Measurements from ENCODE around the gene PRPF18. TPM values are rescaled to one million over a fixed set of nuclear protein-coding genes. Genes with fewer than 3 reads are reported as not detected.

The PRPF18 gene
- total RNA-seq, 1 experiment from 2014 or later, result 10.2 TPM

GRCh38 chr10:13673156-13673555 lies 86.4 kb downstream of the PRPF18 start:
- no TSS peak for BruUV-seq (replicated peaks)
- no peak overlapping the region for H3K4me2 ChIP-seq (ENCODE audit: low read length)
- no peaks in the 10 kb centered on the region for H3K9me3 ChIP-seq (ENCODE audit: low read length)
- H2AFZ ChIP-seq (ENCODE audit: low read length), result no peak overlapping the region
- no peaks in the 10 kb centered on the region for H4K20me1 ChIP-seq (ENCODE audit: low read length)
- no peaks in the 10 kb centered on the region for H3K9me2 ChIP-seq (replicated peaks; ENCODE audit: low read length)
- H3K36me3 ChIP-seq (ENCODE audit: low read depth, low read length), result no peaks in the 10 kb centered on the region
- ChIA-PET POLR2A (ENCODE audit: unreplicated experiment) (no interaction called here), CTCF (no interaction called here)
- no peak overlapping the region for H3K9ac ChIP-seq (ENCODE audit: low read length)
- no peaks in the 10 kb centered on the region for H3K4me1 ChIP-seq (ENCODE audit: insufficient read depth, low read length)
- ATAC-seq (no peak), DNase-seq (no peak)
- no peak overlapping the region for H3K4me3 ChIP-seq (ENCODE audit: low read length)
- H3K27me3 ChIP-seq (ENCODE audit: low read length), result no peaks in the 10 kb centered on the region
- TF ChIP-seq EZH2phosphoT487 (IDR thresholded peaks at IDR 0.05; ENCODE audit: borderline replicate concordance, low read length) (no peak), CTCF (conservative IDR thresholded peaks at IDR 0.05; ENCODE audit: low read depth, low read length) (no peak), EZH2 (IDR thresholded peaks at IDR 0.05; ENCODE audit: low read length, unreplicated experiment) (no peak)
- intact Hi-C loops (cut with micrococcal nuclease), result no loop called here
- H3K79me2 ChIP-seq (ENCODE audit: low read length), result no peaks in the 10 kb centered on the region
- H3F3A ChIP-seq (ENCODE audit: low read length, unreplicated experiment), result no peaks in the 10 kb centered on the region
- H3K27ac ChIP-seq (ENCODE audit: low read length), result no peak overlapping the region

- no peaks in the 10 kb centered on the region for H3K4me1 ChIP-seq (ENCODE audit: insufficient read depth, low read length)
- H2AFZ ChIP-seq (ENCODE audit: low read length), result no peak overlapping the region
- DNase-seq (no peak), ATAC-seq (no peak)
- no peaks in the 10 kb centered on the region for H3K9me3 ChIP-seq (ENCODE audit: low read length)
- H3K9me2 ChIP-seq (replicated peaks; ENCODE audit: low read length), result no peaks in the 10 kb centered on the region
- H3K4me3 ChIP-seq (ENCODE audit: low read length), result no peak overlapping the region
- TF ChIP-seq EZH2 (IDR thresholded peaks at IDR 0.05; ENCODE audit: low read length, unreplicated experiment) (no peak), EZH2phosphoT487 (IDR thresholded peaks at IDR 0.05; ENCODE audit: borderline replicate concordance, low read length) (no peak)
- ChIA-PET CTCF (no interaction called here), POLR2A (ENCODE audit: unreplicated experiment) (interaction anchor here (0.6 kb wide), 1 partner anchor 287 kb away, joined by 3 read pairs; no protein-coding TSS in a partner anchor)
- H3K36me3 ChIP-seq (ENCODE audit: low read depth, low read length), result no peaks in the 10 kb centered on the region
- no peak overlapping the region for H3K4me2 ChIP-seq (ENCODE audit: low read length)
- H3K9ac ChIP-seq (ENCODE audit: low read length), result no peak overlapping the region
- no peak overlapping the region for H3K27ac ChIP-seq (ENCODE audit: low read length)
- intact Hi-C loops (cut with micrococcal nuclease), result no loop called here
- H4K20me1 ChIP-seq (ENCODE audit: low read length), result no peaks in the 10 kb centered on the region
- H3K27me3 ChIP-seq (ENCODE audit: low read length), result no peaks in the 10 kb centered on the region
- no TSS peak for BruUV-seq (replicated peaks)
- H3K79me2 ChIP-seq (ENCODE audit: low read length), result no peaks in the 10 kb centered on the region
- H3F3A ChIP-seq (ENCODE audit: low read length, unreplicated experiment), result no peaks in the 10 kb centered on the region
These were observed 88.2 kb downstream of the PRPF18 start for GRCh38 chr10:13674645-13675588.

- Histone ChIP-seq H4K20me1 (ENCODE audit: low read length) (no peaks in the 10 kb centered on the region), H3K9me2 (replicated peaks; ENCODE audit: low read length) (no peaks in the 10 kb centered on the region), H3K36me3 (ENCODE audit: low read depth, low read length) (no peaks in the 10 kb centered on the region), H3K79me2 (ENCODE audit: low read length) (no peaks in the 10 kb centered on the region), H3F3A (ENCODE audit: low read length, unreplicated experiment) (no peaks in the 10 kb centered on the region), H3K4me1 (ENCODE audit: insufficient read depth, low read length) (no peaks in the 10 kb centered on the region), H3K27me3 (ENCODE audit: low read length) (no peaks in the 10 kb centered on the region), H3K4me3 (ENCODE audit: low read length) (no peak overlapping the region), H2AFZ (ENCODE audit: low read length) (no peak overlapping the region), H3K4me2 (ENCODE audit: low read length) (no peak overlapping the region), H3K9me3 (ENCODE audit: low read length) (no peaks in the 10 kb centered on the region), H3K9ac (ENCODE audit: low read length) (no peak overlapping the region), H3K27ac (ENCODE audit: low read length) (no peak overlapping the region)
- BruUV-seq (replicated peaks), result no TSS peak
- intact Hi-C loops (cut with micrococcal nuclease), result no loop called here
- TF ChIP-seq EZH2 (IDR thresholded peaks at IDR 0.05; ENCODE audit: low read length, unreplicated experiment) (no peak), EZH2phosphoT487 (IDR thresholded peaks at IDR 0.05; ENCODE audit: borderline replicate concordance, low read length) (no peak), CTCF (conservative IDR thresholded peaks at IDR 0.05; ENCODE audit: low read depth, low read length) (no peak)
- DNase-seq (no peak), ATAC-seq (no peak)
- ChIA-PET CTCF (no interaction called here), POLR2A (ENCODE audit: unreplicated experiment) (no interaction called here)
These were observed 91.5 kb downstream of the PRPF18 start for GRCh38 chr10:13678101-13678843.

Other genes with a start within 250 kb of the PRPF18 start
- 40.4 and 42.5 TPM in 2 replicates for gene SEPHS1, start 238.7 kb upstream of the PRPF18 start, total RNA-seq (2014; rRNA removed)
- gene BEND7, start 58.0 kb upstream of the PRPF18 start, total RNA-seq (2014; rRNA removed), result 1.2 and 2.6 TPM in 2 replicates

Measured in PC-3 (cell line).